HG03039 (cell line): Measurements from ENCODE around the gene RPSA.
A peak's percentile ranks its signal among the peaks of the same experiment; 100 is the strongest.
"Not testable (repeated sequence)": the region's sequence is repeated elsewhere in the genome, so short reads cannot be mapped to it uniquely, and the experiment has no call there.

Experiments
- ATAC-seq: cut with Tn5 transposase; IDR thresholded peaks from one replicate; pipeline ENCODE4 v1.9.1; 2021; ENCODE audit warnings: mild to moderate bottlenecking, moderate library complexity; ENCODE audit not compliant: unreplicated experiment

Gene RPSA

GRCh38 chr3:39418556-39419225, 12.2 kb downstream of the RPSA start:
- ATAC-seq: not testable (repeated sequence)

GRCh38 chr3:39419742-39420315, 13.3 kb downstream of the RPSA start:
- no peak for ATAC-seq

- no peak for ATAC-seq
Observed at GRCh38 chr3:39420543-39420942, 14.0 kb downstream of the RPSA start.

GRCh38 chr3:39423436-39423970, 17.0 kb downstream of the RPSA start:
- ATAC-seq: no peak

- no peak for ATAC-seq
Observed at GRCh38 chr3:39426312-39426711, 19.8 kb downstream of the RPSA start.

GRCh38 chr3:39427506-39427905, 21.0 kb downstream of the RPSA start:
- no peak for ATAC-seq

- ATAC-seq: no peak
Observed at GRCh38 chr3:39428745-39429201, 22.3 kb downstream of the RPSA start.

- no peak for ATAC-seq
Observed at GRCh38 chr3:39429466-39429865, 22.9 kb downstream of the RPSA start.

GRCh38 chr3:39432342-39432741, 25.8 kb downstream of the RPSA start:
- no peak for ATAC-seq

GRCh38 chr3:39433642-39434041, 27.1 kb downstream of the RPSA start:
- ATAC-seq: no peak

GRCh38 chr3:39434574-39434973, 28.1 kb downstream of the RPSA start:
- ATAC-seq: no peak

GRCh38 chr3:39435006-39435748, 28.7 kb downstream of the RPSA start:
- no peak for ATAC-seq

GRCh38 chr3:39438880-39439279, 32.4 kb downstream of the RPSA start:
- no peak for ATAC-seq

GRCh38 chr3:39440316-39440715, 33.8 kb downstream of the RPSA start:
- no peak for ATAC-seq

GRCh38 chr3:39443530-39443929, 37.0 kb downstream of the RPSA start:
- no peak for ATAC-seq

GRCh38 chr3:39445927-39446326, 39.4 kb downstream of the RPSA start:
- no peak for ATAC-seq

GRCh38 chr3:39446444-39446843, 39.9 kb downstream of the RPSA start:
- no peak for ATAC-seq

- peak; percentile 78 for ATAC-seq
Observed at GRCh38 chr3:39447637-39448483, 41.3 kb downstream of the RPSA start.

- no peak for ATAC-seq
Observed at GRCh38 chr3:39448506-39449233, 42.1 kb downstream of the RPSA start.

- ATAC-seq: no peak
Observed at GRCh38 chr3:39449796-39450195, 43.3 kb downstream of the RPSA start.
